GM13977 (cell line): ENCODE data around the gene GGACT.

Experiments used
- DNase-seq: peaks from one replicate; pipeline ENCODE4 v3.0.0; 2012; ENCODE audit warnings: low spot score
- CTCF ChIP-seq: IDR thresholded peaks from 2 replicates; pipeline ENCODE4 v1.5.1; 2012; ENCODE audit warnings: mild to moderate bottlenecking, control low read depth; ENCODE audit not compliant: insufficient read depth; ENCODE audit errors: extremely low read depth, missing control alignments
- in situ Hi-C: fragments of 300-500 bp; cut with MboI; formaldehyde crosslinking; loops from one replicate; pipeline ENCODE4 v1.12.0; 2022; ENCODE audit warnings: low sequenced_read_pairs, low pct_unique_long_range_greater_than_20kb, mixed read lengths, inconsistent platforms; ENCODE audit not compliant: unreplicated experiment

GGACT gene

GRCh38 chr13:100513171-100513570 is 75.4 kb downstream of the GGACT start:
- DNase-seq: no peak
- in situ Hi-C loops: loop anchor here (25.0 kb wide), 1 partner anchor 526 kb away; the partner anchor contains the start of gene ZIC2
- no peak for TF ChIP-seq CTCF

GRCh38 chr13:100512422-100512821 is 76.2 kb downstream of the GGACT start:
- TF ChIP-seq CTCF: no peak
- DNase-seq: no peak
- in situ Hi-C loops: loop anchor here (25.0 kb wide), 1 partner anchor 525 kb away; the partner anchor contains the start of gene ZIC2

GRCh38 chr13:100511466-100511865 is 77.1 kb downstream of the GGACT start:
- DNase-seq: no peak
- in situ Hi-C loops: loop anchor here (25.0 kb wide), 1 partner anchor 524 kb away; the partner anchor contains the start of gene ZIC2
- TF ChIP-seq CTCF: no peak

GRCh38 chr13:100510208-100510957 is 78.2 kb downstream of the GGACT start:
- TF ChIP-seq CTCF: no peak
- no peak for DNase-seq
- in situ Hi-C loops: loop anchor here (25.0 kb wide), 1 partner anchor 523 kb away; the partner anchor contains the start of gene ZIC2

- in situ Hi-C loops: loop anchor here (25.0 kb wide), 1 partner anchor 522 kb away; the partner anchor contains the start of gene ZIC2
- no peak for TF ChIP-seq CTCF
- no peak for DNase-seq
These were observed 79.6 kb downstream of the GGACT start for GRCh38 chr13:100508996-100509395.

- no peak for DNase-seq
- TF ChIP-seq CTCF: no peak
- in situ Hi-C loops: loop anchor here (25.0 kb wide), 1 partner anchor 521 kb away; the partner anchor contains the start of gene ZIC2
These were observed 80.1 kb downstream of the GGACT start for GRCh38 chr13:100508455-100508854.
